Gastrocnemius medialis (tissue), 4 donors: Measurements from ENCODE around the gene NCMAP. TPM values are rescaled to one million over a fixed set of nuclear protein-coding genes. Genes with fewer than 3 reads are reported as not detected.

Experiments
- ATAC-seq, 2 donors: fragments of 150-250 bp; one replicate each; pipeline ENCODE4 v1.9.1; 2016
- DNase-seq, 2 donors: peaks; one replicate each; pipeline ENCODE4 v3.0.0-alpha.2; 2019
- H3K27ac ChIP-seq, 4 donors: fragments of 200-600 bp; sonication (generic); 1 replicate in 1 of 4; 2 replicates in 3 of 4; pipeline ENCODE4 v1.5.1; 2016 to 2018; ENCODE audit warnings: mild to moderate bottlenecking in 2 of 4, moderate library complexity in 1 of 4
- H3K27me3 ChIP-seq, 3 donors: fragments of 200-600 bp; sonication (generic) in 2 of 3; 1 replicate in 1 of 3; 2 replicates in 2 of 3; pipeline versions ENCODE4 v1.5.1 to v1.6.0; 2016 to 2019; ENCODE audit warnings: mild to moderate bottlenecking in 1 of 3, moderate library complexity in 1 of 3
- H3K36me3 ChIP-seq, 2 donors: fragments of 200-600 bp; sonication (generic) in 1 of 2; one replicate each; pipeline ENCODE4 v1.5.1; 2017 to 2018
- H3K4me1 ChIP-seq, 2 donors: fragments of 200-600 bp; sonication (generic) in 1 of 2; one replicate each; pipeline ENCODE4 v1.5.1; 2016 to 2017; ENCODE audit warnings: mild to moderate bottlenecking in 2 of 2
- H3K4me3 ChIP-seq, 4 donors: fragments of 200-600 bp; sonication (generic) in 3 of 4; 1 replicate in 1 of 4; 2 replicates in 3 of 4; pipeline ENCODE4 v1.5.1; 2016 to 2019; ENCODE audit warnings: mild to moderate bottlenecking in 2 of 4
- H3K9me3 ChIP-seq, 3 donors: fragments of 200-600 bp; sonication (generic) in 2 of 3; 1 replicate in 1 of 3; 2 replicates in 2 of 3; pipeline ENCODE4 v1.5.1; 2016 to 2019
- CTCF ChIP-seq, 5 experiments: fragments of 450-650 bp in 3 of 5; fragments of 200-600 bp in 2 of 5; sonication (generic) in 2 of 5; IDR thresholded peaks in 4 of 5; conservative IDR thresholded peaks in 1 of 5; 1 replicate in 4 of 5; 2 replicates in 1 of 5; pipeline ENCODE4 v1.5.1; 2016 to 2019; ENCODE audit warnings: antibody characterized with exemption in 5 of 5, mild to moderate bottlenecking in 3 of 5, moderate library complexity in 3 of 5
- POLR2A ChIP-seq, 2 donors: fragments of 450-650 bp; IDR thresholded peaks; one replicate each; pipeline ENCODE4 v1.6.1; 2017; ENCODE audit warnings: antibody characterized with exemption in 2 of 2, mild to moderate bottlenecking in 2 of 2, moderate library complexity in 2 of 2
- in situ Hi-C, 4 donors: fragments of 200-750 bp; cut with MboI; loops; one replicate each; pipeline versions ENCODE4 v1.15.0 to v1.8.0; 2017; ENCODE audit warnings: low sequenced_read_pairs in 4 of 4
- intact Hi-C: fragments of 100-400 bp; cut with DNase I; formaldehyde crosslinking; loops from one replicate; pipeline ENCODE4 v1.15.1; 2023; ENCODE audit warnings: low total_unique reads
- total RNA-seq, 4 donors: library from RNA; depleted of rRNA; stranded (reverse); fragments of >200 nt; gene quantifications; one replicate each; pipeline versions ENCODE4 v1.1.0 to v1.2.3, GENCODE V29; 2016

Gene NCMAP, protein sequence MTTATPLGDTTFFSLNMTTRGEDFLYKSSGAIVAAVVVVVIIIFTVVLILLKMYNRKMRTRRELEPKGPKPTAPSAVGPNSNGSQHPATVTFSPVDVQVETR
- total RNA-seq, result under 1 TPM in 1 of 4 donors, not detected in 3; 0.09 TPM

GRCh38 chr1:24555591-24556413, at the start of gene NCMAP:
Gene NCMAP (plus strand): TSS chr1:24556087. CDS start chr1:24595431, 39,344 bp downstream.
- DNase-seq, result no peak
- no peaks in the 10 kb centered on the region for H3K9me3 ChIP-seq
- in situ Hi-C loops, result no loop called here
- H3K4me3 ChIP-seq, result peak within 1 kb of the TSS in 1 of 4 donors; percentile 27
- H3K27ac ChIP-seq, result no peak within 1 kb of the TSS
- no peaks in the 10 kb centered on the region for H3K36me3 ChIP-seq
- intact Hi-C loops, result no loop called here
- H3K27me3 ChIP-seq, result peaks cover 23 to 31% (median 27%) of the 10 kb centered on the region in 3 donors
- no peak for ATAC-seq
- TF ChIP-seq CTCF (IDR thresholded peaks at IDR 0.05 in 4 of 5, conservative IDR thresholded peaks at IDR 0.05 in 1 of 5), result no peak
- peaks cover 0 to 5% of the 10 kb centered on the region in 2 donors for H3K4me1 ChIP-seq

DNA sequence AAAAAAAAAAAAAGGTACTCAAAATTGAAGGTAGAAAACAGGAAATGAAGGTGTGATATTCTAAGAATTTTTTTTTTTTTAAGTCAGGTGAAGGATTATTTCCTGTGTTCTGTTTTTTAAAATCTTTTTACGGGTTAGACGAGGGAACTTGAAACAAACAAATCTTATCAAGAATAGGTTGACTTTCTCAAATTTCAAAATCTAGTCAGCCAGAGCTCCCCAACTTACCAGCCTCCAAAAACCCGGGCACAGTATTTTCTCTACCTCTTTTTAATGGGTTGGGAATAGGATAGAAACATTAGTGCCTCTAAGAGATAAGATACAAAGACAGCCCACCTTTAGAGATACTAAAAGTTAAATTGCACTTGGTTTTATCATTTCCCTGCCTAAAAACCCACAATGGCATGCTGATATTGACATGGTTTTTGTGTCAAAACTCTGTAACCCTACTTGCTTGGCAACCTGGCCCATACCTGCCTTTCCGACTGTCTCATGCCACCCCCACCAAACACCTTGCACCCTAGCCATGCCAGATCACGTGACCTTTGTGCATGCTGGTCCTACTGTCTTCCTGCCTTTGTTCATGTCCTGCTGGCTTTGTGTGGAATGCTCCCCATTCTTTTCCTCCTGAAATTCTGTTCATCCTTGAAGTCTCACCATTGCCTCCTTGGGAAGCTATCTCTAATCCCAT, 49.1 kb upstream of the NCMAP start:
- DNase-seq, result no peak
- in situ Hi-C loops, result no loop called here
- intact Hi-C loops, result no loop called here
- Histone ChIP-seq H3K27ac (no peak overlapping the region), H3K27me3 (peaks cover 0 to 26% (median 18%) of the 10 kb centered on the region in 3 donors), H3K36me3 (no peaks in the 10 kb centered on the region), H3K4me1 (no peaks in the 10 kb centered on the region), H3K9me3 (no peaks in the 10 kb centered on the region), H3K4me3 (no peak overlapping the region)
- no peak for TF ChIP-seq POLR2A (IDR thresholded peaks at IDR 0.05)
- TF ChIP-seq CTCF (IDR thresholded peaks at IDR 0.05 in 4 of 5, conservative IDR thresholded peaks at IDR 0.05 in 1 of 5), result no peak
- ATAC-seq, result no peak

DNA sequence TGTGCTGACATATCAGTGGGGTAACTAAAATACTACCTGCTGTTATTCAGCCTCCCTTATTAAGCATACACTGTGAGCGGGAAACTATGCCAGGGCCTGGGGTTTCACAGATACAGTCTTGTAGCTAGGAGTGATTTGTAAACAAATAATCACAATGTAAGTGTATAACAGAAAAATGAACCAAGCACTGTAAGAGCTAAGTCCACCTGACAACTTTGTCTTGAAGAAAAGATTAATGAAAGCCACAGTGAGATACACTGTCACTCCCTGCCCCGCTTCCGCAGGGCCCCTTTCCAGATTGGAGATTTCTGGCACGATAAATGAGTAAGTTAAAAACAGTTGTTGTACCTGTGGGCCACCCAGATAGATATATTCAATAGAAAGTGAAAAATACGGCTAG, 48.5 kb upstream of the NCMAP start:
- Histone ChIP-seq H3K36me3 (no peaks in the 10 kb centered on the region), H3K27ac (no peak overlapping the region)

GRCh38 chr1:24508911-24509310, 47.0 kb upstream of the NCMAP start:
- no peak for TF ChIP-seq CTCF (IDR thresholded peaks at IDR 0.05 in 4 of 5, conservative IDR thresholded peaks at IDR 0.05 in 1 of 5)
- TF ChIP-seq POLR2A (IDR thresholded peaks at IDR 0.05), result no peak
- no peak overlapping the region for H3K4me3 ChIP-seq
- in situ Hi-C loops, result no loop called here

More for the DNA sequence above, 48.5 kb upstream of the NCMAP start:
- DNase-seq (no peak), ATAC-seq (no peak)
- no peak overlapping the region for H3K4me3 ChIP-seq
- intact Hi-C loops, result no loop called here
- no peaks in the 10 kb centered on the region for H3K9me3 ChIP-seq
- in situ Hi-C loops, result no loop called here
- peaks cover 0 to 20% (median 12%) of the 10 kb centered on the region in 3 donors for H3K27me3 ChIP-seq
- no peak for TF ChIP-seq POLR2A (IDR thresholded peaks at IDR 0.05)
- TF ChIP-seq CTCF (IDR thresholded peaks at IDR 0.05 in 4 of 5, conservative IDR thresholded peaks at IDR 0.05 in 1 of 5), result no peak
- no peaks in the 10 kb centered on the region for H3K4me1 ChIP-seq

More at GRCh38 chr1:24508911-24509310, 47.0 kb upstream of the NCMAP start:
- intact Hi-C loops, result no loop called here
- Histone ChIP-seq H3K4me1 (no peaks in the 10 kb centered on the region), H3K27me3 (peaks cover 0 to 11% (median 4%) of the 10 kb centered on the region in 3 donors), H3K36me3 (no peaks in the 10 kb centered on the region), H3K27ac (no peak overlapping the region), H3K9me3 (no peaks in the 10 kb centered on the region)
- DNase-seq, result no peak
- ATAC-seq, result no peak
